Naive thymus-derived CD4-positive, alpha-beta T cell (primary cell): ENCODE measurements around the gene TGFBR2. TPM values are rescaled to one million over a fixed set of nuclear protein-coding genes. Genes with fewer than 3 reads are reported as not detected.

Experiments
- ATAC-seq: fragments of 150-1000 bp; cut with Tn5 transposase; 2 replicates; pipeline ENCODE4 v1.10.0; 2021; ENCODE audit warnings: mild to moderate bottlenecking, moderate library complexity
- CTCF ChIA-PET: fragments of 350-600 bp; sonication (Branson Sonifier 250); formaldehyde crosslinking; loops from one replicate; lab custom pipeline; 2021; ENCODE audit warnings: antibody characterized with exemption; lab: Charles Lee
- POLR2A ChIA-PET: fragments of 350-600 bp; sonication (Branson Sonifier 250); formaldehyde crosslinking; loops from one replicate; lab custom pipeline; 2021; ENCODE audit warnings: antibody characterized with exemption, inconsistent platforms; lab: Charles Lee
- DNase-seq, 9 donors: peaks; one replicate each; pipeline versions ENCODE4 v3.0.0 to v3.0.0-alpha.2; 2020 to 2022; ENCODE audit warnings: mixed read lengths in 1 of 9
- H3K27ac ChIP-seq: one replicate; pipeline ENCODE4 v1.7.0; 2013; ENCODE audit warnings: mild to moderate bottlenecking, low read depth, low read length, moderate library complexity
- H3K27me3 ChIP-seq, 2 donors: one replicate each; pipeline ENCODE4 v1.7.0; 2013; ENCODE audit warnings: low read length in 2 of 2, mild to moderate bottlenecking in 2 of 2, moderate library complexity in 2 of 2; ENCODE audit not compliant: control insufficient read depth in 2 of 2, insufficient read depth in 2 of 2
- H3K36me3 ChIP-seq, 3 experiments: 1 replicate in 2 of 3; 2 replicates in 1 of 3; pipeline ENCODE4 v1.7.0; 2013; ENCODE audit warnings: low read length in 3 of 3, mild to moderate bottlenecking in 3 of 3, moderate library complexity in 1 of 3; ENCODE audit not compliant: insufficient read depth in 3 of 3, control insufficient read depth in 2 of 3
- H3K4me1 ChIP-seq, 2 donors: one replicate each; pipeline ENCODE4 v1.7.0; 2013; ENCODE audit warnings: low read length in 2 of 2, mild to moderate bottlenecking in 2 of 2, moderate library complexity in 1 of 2; ENCODE audit not compliant: control insufficient read depth in 2 of 2, insufficient read depth in 2 of 2
- H3K4me3 ChIP-seq: 2 replicates; pipeline ENCODE4 v1.7.0; 2013; ENCODE audit warnings: mild to moderate bottlenecking, low read length
- H3K9me3 ChIP-seq, 3 experiments: 1 replicate in 2 of 3; 2 replicates in 1 of 3; pipeline ENCODE4 v1.7.0; 2013; ENCODE audit warnings: low read length in 3 of 3; ENCODE audit not compliant: control insufficient read depth in 2 of 3
- H3K27ac Mint-ChIP-seq, 9 donors: one replicate each; pipeline ENCODE4 v1.8.0; 2020 to 2022; ENCODE audit warnings: mixed read lengths in 9 of 9, mild to moderate bottlenecking in 8 of 9, moderate library complexity in 5 of 9, inconsistent platforms in 2 of 9
- H3K27me3 Mint-ChIP-seq, 5 donors: one replicate each; pipeline ENCODE4 v1.8.0; 2021 to 2022; ENCODE audit warnings: mixed read lengths in 5 of 5, mild to moderate bottlenecking in 1 of 5
- H3K36me3 Mint-ChIP-seq, 5 donors: one replicate each; pipeline ENCODE4 v1.8.0; 2020 to 2022; ENCODE audit warnings: mixed read lengths in 5 of 5, mild to moderate bottlenecking in 3 of 5, inconsistent platforms in 1 of 5
- H3K4me1 Mint-ChIP-seq, 7 donors: one replicate each; pipeline ENCODE4 v1.8.0; 2020 to 2022; ENCODE audit warnings: mixed read lengths in 7 of 7, mild to moderate bottlenecking in 3 of 7, inconsistent platforms in 1 of 7
- H3K4me3 Mint-ChIP-seq, 10 donors: one replicate each; pipeline ENCODE4 v1.8.0; 2020 to 2022; ENCODE audit warnings: mild to moderate bottlenecking in 10 of 10, mixed read lengths in 10 of 10, moderate library complexity in 6 of 10, inconsistent platforms in 2 of 10
- H3K9me3 Mint-ChIP-seq, 11 donors: one replicate each; pipeline ENCODE4 v1.8.0; 2020 to 2022; ENCODE audit warnings: mixed read lengths in 11 of 11, mild to moderate bottlenecking in 4 of 11, inconsistent platforms in 1 of 11, moderate library complexity in 1 of 11
- intact Hi-C, 2 donors: fragments of 100-400 bp; cut with micrococcal nuclease; formaldehyde crosslinking; loops; one replicate each; pipeline ENCODE4 v1.15.1; 2023
- polyA plus RNA-seq, 2 donors: library from polyadenylated mRNA; unstranded; fragments of 300-500 nt; fragmentation: Illumina TruSeq; gene quantifications; one replicate each; pipeline ENCODE4 v1.2.3, GENCODE V29; 2021
- total RNA-seq, 6 experiments: library from RNA in 5 of 6; stranded (reverse) in 5 of 6; gene quantifications; 1 replicate in 5 of 6; 2 replicates in 1 of 6; pipeline ENCODE4 v1.2.3 and lab custom pipeline; 2021 to 2026

TGFBR2 gene
- total and polyA plus RNA-seq, 7 experiments from 2014 or later, result 63.0 to 263 (median 155) TPM

- no peaks in the 10 kb centered on the region for H3K27me3 Mint-ChIP-seq
Observed at GRCh38 chr3:30618526-30618925, 12.1 kb downstream of the TGFBR2 start.

GRCh38 chr3:30619318-30619717, 12.9 kb downstream of the TGFBR2 start:
- H3K27me3 Mint-ChIP-seq, result no peaks in the 10 kb centered on the region
- H3K4me3 ChIP-seq, result peak overlapping the region; percentile 29
- POLR2A ChIA-PET, result interaction anchor here (0.7 to 27.4 kb wide), 5 partner anchors 10 to 757 kb away, joined by 3 to 853 read pairs (median 5); partner anchors contain the start of gene TGFBR2
- peak overlapping the region; percentile 88 to 98 (median 95) for H3K27ac Mint-ChIP-seq
- peaks cover 75 to 87% of the 10 kb centered on the region in 2 donors for H3K4me1 ChIP-seq
- intact Hi-C loops, result loop anchor here (5.0 to 10.0 kb wide), 3 partner anchors 577 to 1815 kb away; no protein-coding TSS in a partner anchor
- DNase-seq (peak in 1 of 9 donors; percentile 1), ATAC-seq (no peak)
- peaks cover 0 to 6% (median 0%) of the 10 kb centered on the region in 3 experiments for H3K36me3 ChIP-seq
- H3K9me3 ChIP-seq, result no peaks in the 10 kb centered on the region
- peak overlapping the region; percentile 71 to 100 (median 88) for H3K4me3 Mint-ChIP-seq
- H3K4me1 Mint-ChIP-seq, result peaks cover 75 to 100% (median 95%) of the 10 kb centered on the region in 7 donors
- CTCF ChIA-PET, result interaction anchor here (0.9 kb wide), 1 partner anchor 9 kb away, joined by 9 read pairs; no protein-coding TSS in a partner anchor
- peaks cover 0 to 4% (median 0%) of the 10 kb centered on the region in 11 donors for H3K9me3 Mint-ChIP-seq
- H3K27me3 ChIP-seq, result no peaks in the 10 kb centered on the region
- peaks cover 15 to 51% (median 41%) of the 10 kb centered on the region in 5 donors for H3K36me3 Mint-ChIP-seq
- H3K27ac ChIP-seq, result peak overlapping the region; percentile 73

More at GRCh38 chr3:30618526-30618925, 12.1 kb downstream of the TGFBR2 start:
- no peaks in the 10 kb centered on the region for H3K27me3 ChIP-seq
- peak overlapping the region; percentile 73 for H3K27ac ChIP-seq
- Mint-ChIP-seq H3K27ac (peak overlapping the region; percentile 88 to 98 (median 95)), H3K36me3 (peaks cover 13 to 46% (median 36%) of the 10 kb centered on the region in 5 donors), H3K9me3 (peaks cover 0 to 4% (median 0%) of the 10 kb centered on the region in 11 donors), H3K4me1 (peaks cover 75 to 100% (median 95%) of the 10 kb centered on the region in 7 donors), H3K4me3 (peak overlapping the region; percentile 71 to 100 (median 88))
- CTCF ChIA-PET, result interaction anchor here (0.6 to 1.2 kb wide), 4 partner anchors 9 to 266 kb away, joined by 3 to 9 read pairs (median 5); no protein-coding TSS in a partner anchor
- H3K36me3 ChIP-seq, result peaks cover 0 to 5% (median 0%) of the 10 kb centered on the region in 3 experiments
- DNase-seq (peak in 1 of 9 donors; percentile 5), ATAC-seq (no peak)
- POLR2A ChIA-PET, result interaction anchor here (0.7 to 27.4 kb wide), 5 partner anchors 9 to 245 kb away, joined by 3 to 853 read pairs (median 6); partner anchors contain the start of gene TGFBR2
- H3K9me3 ChIP-seq, result no peaks in the 10 kb centered on the region
- intact Hi-C loops, result loop anchor here (5.0 to 10.0 kb wide), 3 partner anchors 576 to 1816 kb away; no protein-coding TSS in a partner anchor
- peaks cover 75 to 94% of the 10 kb centered on the region in 2 donors for H3K4me1 ChIP-seq
- H3K4me3 ChIP-seq, result peak overlapping the region; percentile 29

GRCh38 chr3:30620402-30621360, 14.3 kb downstream of the TGFBR2 start:
- Mint-ChIP-seq H3K9me3 (peaks cover 0 to 4% (median 0%) of the 10 kb centered on the region in 11 donors), H3K27me3 (no peaks in the 10 kb centered on the region), H3K4me1 (peaks cover 75 to 100% (median 95%) of the 10 kb centered on the region in 7 donors), H3K36me3 (peaks cover 15 to 57% (median 48%) of the 10 kb centered on the region in 5 donors), H3K4me3 (peak overlapping the region; percentile 71 to 100 (median 88)), H3K27ac (peak overlapping the region; percentile 88 to 98 (median 95))
- DNase-seq (peak in 1 of 9 donors; percentile 62), ATAC-seq (no peak)
- H3K36me3 ChIP-seq, result peaks cover 0 to 6% (median 0%) of the 10 kb centered on the region in 3 experiments
- CTCF ChIA-PET, result interaction anchor here (0.5 kb wide), 1 partner anchor 8 kb away, joined by 3 read pairs; no protein-coding TSS in a partner anchor
- H3K4me1 ChIP-seq, result peaks cover 76 to 86% of the 10 kb centered on the region in 2 donors
- peak overlapping the region; percentile 73 for H3K27ac ChIP-seq
- intact Hi-C loops, result loop anchor here in 1 of 2 donors (1.0 to 10.0 kb wide), 3 partner anchors 8 to 396 kb away; no protein-coding TSS in a partner anchor
- H3K27me3 ChIP-seq, result no peaks in the 10 kb centered on the region
- no peaks in the 10 kb centered on the region for H3K9me3 ChIP-seq
- POLR2A ChIA-PET, result interaction anchor here (0.5 to 27.4 kb wide), 6 partner anchors 11 to 107 kb away, joined by 3 to 853 read pairs (median 6); partner anchors contain the start of gene TGFBR2
- H3K4me3 ChIP-seq, result peak overlapping the region; percentile 45

GRCh38 chr3:30621576-30621975, 15.2 kb downstream of the TGFBR2 start:
- H3K4me3 Mint-ChIP-seq, result peak overlapping the region; percentile 63 to 100 (median 77)
- peaks cover 77 to 100% (median 95%) of the 10 kb centered on the region in 7 donors for H3K4me1 Mint-ChIP-seq
- H3K27ac ChIP-seq, result peak overlapping the region; percentile 45
- no peak overlapping the region for H3K4me3 ChIP-seq
- H3K36me3 ChIP-seq, result peaks cover 0 to 11% (median 0%) of the 10 kb centered on the region in 3 experiments
- H3K27me3 Mint-ChIP-seq, result no peaks in the 10 kb centered on the region
- peaks cover 22 to 61% (median 54%) of the 10 kb centered on the region in 5 donors for H3K36me3 Mint-ChIP-seq
- intact Hi-C loops, result loop anchor here in 1 of 2 donors (10.0 kb wide), 1 partner anchor 397 kb away; no protein-coding TSS in a partner anchor
- no peaks in the 10 kb centered on the region for H3K9me3 ChIP-seq
- peak; percentile 37 for ATAC-seq
- H3K9me3 Mint-ChIP-seq, result peaks cover 0 to 4% (median 0%) of the 10 kb centered on the region in 11 donors
- peak in 1 of 9 donors; percentile 3 for DNase-seq
- peak overlapping the region; percentile 73 to 98 (median 94) for H3K27ac Mint-ChIP-seq
- peaks cover 76 to 90% of the 10 kb centered on the region in 2 donors for H3K4me1 ChIP-seq
- H3K27me3 ChIP-seq, result no peaks in the 10 kb centered on the region
- ChIA-PET POLR2A (interaction anchor here (0.5 to 27.4 kb wide), 3 partner anchors 12 to 106 kb away, joined by 3 to 853 read pairs (median 128); partner anchors contain the start of gene TGFBR2), CTCF (no interaction called here)

GRCh38 chr3:30622047-30622545, 15.7 kb downstream of the TGFBR2 start:
- H3K36me3 Mint-ChIP-seq, result peaks cover 24 to 64% (median 57%) of the 10 kb centered on the region in 5 donors
- no peak for ATAC-seq
- intact Hi-C loops, result loop anchor here in 1 of 2 donors (10.0 kb wide), 1 partner anchor 397 kb away; no protein-coding TSS in a partner anchor

More at GRCh38 chr3:30622047-30622545, 15.7 kb downstream of the TGFBR2 start:
- POLR2A ChIA-PET, result interaction anchor here (0.7 to 27.4 kb wide), 5 partner anchors 13 to 486 kb away, joined by 3 to 853 read pairs (median 4); partner anchors contain the start of gene TGFBR2
- H3K4me1 Mint-ChIP-seq, result peaks cover 76 to 100% (median 97%) of the 10 kb centered on the region in 7 donors
- DNase-seq, result peak in 1 of 9 donors; percentile 1
- H3K4me1 ChIP-seq, result peaks cover 74 to 95% of the 10 kb centered on the region in 2 donors
- H3K9me3 Mint-ChIP-seq, result peaks cover 0 to 4% (median 0%) of the 10 kb centered on the region in 11 donors
- H3K9me3 ChIP-seq, result no peaks in the 10 kb centered on the region
- H3K27ac ChIP-seq, result peak overlapping the region; percentile 45
- H3K27me3 ChIP-seq, result no peaks in the 10 kb centered on the region
- peak overlapping the region; percentile 41 to 100 (median 76) for H3K4me3 Mint-ChIP-seq
- peak overlapping the region; percentile 21 for H3K4me3 ChIP-seq
- CTCF ChIA-PET, result no interaction called here
- H3K36me3 ChIP-seq, result peaks cover 0 to 11% (median 0%) of the 10 kb centered on the region in 3 experiments
- H3K27ac Mint-ChIP-seq, result peak overlapping the region; percentile 73 to 98 (median 94)
- H3K27me3 Mint-ChIP-seq, result no peaks in the 10 kb centered on the region
